GM18517 (cell line): ENCODE data around the gene KCNC3.
"Not testable (repeated sequence)": the region's sequence is repeated elsewhere in the genome, so short reads cannot be mapped to it uniquely, and the experiment has no call there.

Experiments
- ATAC-seq: cut with Tn5 transposase; IDR thresholded peaks from one replicate; pipeline ENCODE4 v1.9.1; 2021; ENCODE audit warnings: mild to moderate bottlenecking, moderate library complexity; ENCODE audit not compliant: unreplicated experiment

KCNC3 gene

GRCh38 chr19:50356691-50357177 lies 27.6 kb upstream of the KCNC3 start:
- no peak for ATAC-seq

- not testable (repeated sequence) for ATAC-seq
Observed at GRCh38 chr19:50353487-50353880, 24.3 kb upstream of the KCNC3 start.

GRCh38 chr19:50352242-50352641 lies 23.1 kb upstream of the KCNC3 start:
- ATAC-seq, result no peak

- ATAC-seq, result no peak
Observed at GRCh38 chr19:50349277-50350057, 20.3 kb upstream of the KCNC3 start.

GRCh38 chr19:50347089-50347581 lies 18.0 kb upstream of the KCNC3 start:
- peak; percentile 56 for ATAC-seq

GRCh38 chr19:50344661-50345318 lies 15.6 kb upstream of the KCNC3 start:
- peak; percentile 45 for ATAC-seq

- peak; percentile 49 for ATAC-seq
Observed at GRCh38 chr19:50341091-50341564, 12.0 kb upstream of the KCNC3 start.

GRCh38 chr19:50340331-50340730 lies 11.2 kb upstream of the KCNC3 start:
- no peak for ATAC-seq

GRCh38 chr19:50337031-50337430 lies 7.9 kb upstream of the KCNC3 start:
- ATAC-seq, result not testable (repeated sequence)

- no peak for ATAC-seq
Observed at GRCh38 chr19:50334741-50335421, 5.7 kb upstream of the KCNC3 start.

GRCh38 chr19:50333737-50334617 lies 4.8 kb upstream of the KCNC3 start:
- peak; percentile 37 for ATAC-seq

- peak; percentile 46 for ATAC-seq
Observed at GRCh38 chr19:50333235-50333736, 4.1 kb upstream of the KCNC3 start.

- ATAC-seq, result no peak
Observed at GRCh38 chr19:50332244-50333038, 3.3 kb upstream of the KCNC3 start.

- no peak for ATAC-seq
Observed at GRCh38 chr19:50331994-50332243, 2.7 kb upstream of the KCNC3 start.

- ATAC-seq, result no peak
Observed at GRCh38 chr19:50331221-50331993, 2.2 kb upstream of the KCNC3 start.

GRCh38 chr19:50330365-50331078 lies 1.3 kb upstream of the KCNC3 start:
- no peak for ATAC-seq

- not testable (repeated sequence) for ATAC-seq
Observed at GRCh38 chr19:50329926-50330294, 733 bp upstream of the KCNC3 start.

- no peak for ATAC-seq
Observed at GRCh38 chr19:50328873-50329145, 368 bp downstream of the KCNC3 start.
